ENCODE data around the gene SVIL. TPM values are rescaled to one million over a fixed set of nuclear protein-coding genes. Genes with fewer than 3 reads are reported as not detected.

Gene SVIL
- total and polyA plus RNA-seq, 4 experiments from 2014 or later: 1.1 to 31.2 (median 22.0) TPM

- Mint-ChIP-seq H3K4me1 (peaks cover 0 to 2% (median under 1%) of the 10 kb centered on the region in 4 donors), H3K9me3 (no peaks in the 10 kb centered on the region), H3K36me3 (peaks cover 42 to 43% of the 10 kb centered on the region in 2 donors), H3K27ac (no peak overlapping the region), H3K27me3 (no peaks in the 10 kb centered on the region), H3K4me3 (no peak overlapping the region)
- H3K4me1 ChIP-seq (ENCODE audit: insufficient read depth, low read length): no peaks in the 10 kb centered on the region
- CTCF ChIA-PET (ENCODE audit: partially characterized antibody): interaction anchor here (1.1 to 1.2 kb wide), 2 partner anchors 14 to 19 kb away, joined by 3 read pairs; no protein-coding TSS in a partner anchor
- intact Hi-C loops (cut with micrococcal nuclease): no loop called here
- no peaks in the 10 kb centered on the region for H3K36me3 ChIP-seq (ENCODE audit: insufficient read depth, low read length)
- no peak overlapping the region for H3K27ac ChIP-seq (ENCODE audit: low read depth, low read length)
- POLR2A ChIA-PET (ENCODE audit: partially characterized antibody): no interaction called here
- H3K9me3 ChIP-seq (ENCODE audit: control insufficient read depth in 1 of 2, low read length in 2 of 2): no peaks in the 10 kb centered on the region
- H3K4me3 ChIP-seq (ENCODE audit: low read length in 2 of 2): no peak overlapping the region
- no peaks in the 10 kb centered on the region for H3K27me3 ChIP-seq (ENCODE audit: insufficient read depth, low read length)
- no peak for DNase-seq
These were observed 210.8 kb downstream of the SVIL start for GRCh38 chr10:29424017-29424416.

- CTCF ChIA-PET (ENCODE audit: partially characterized antibody): interaction anchor here (1.1 to 1.5 kb wide), 4 partner anchors 9 to 35 kb away, joined by 3 to 4 read pairs (median 4); no protein-coding TSS in a partner anchor
- POLR2A ChIA-PET (ENCODE audit: partially characterized antibody): no interaction called here
- no peak overlapping the region for H3K27ac Mint-ChIP-seq
- no peaks in the 10 kb centered on the region for H3K9me3 Mint-ChIP-seq
- H3K27ac ChIP-seq (ENCODE audit: low read depth, low read length): no peak overlapping the region
- no peak overlapping the region for H3K4me3 Mint-ChIP-seq
- no peaks in the 10 kb centered on the region for H3K4me1 ChIP-seq (ENCODE audit: insufficient read depth, low read length)
- no peaks in the 10 kb centered on the region for H3K9me3 ChIP-seq (ENCODE audit: control insufficient read depth in 1 of 2, low read length in 2 of 2)
- no peaks in the 10 kb centered on the region for H3K36me3 ChIP-seq (ENCODE audit: insufficient read depth, low read length)
- peaks cover 0 to 7% (median 4%) of the 10 kb centered on the region in 4 donors for H3K4me1 Mint-ChIP-seq
- peaks cover 54 to 56% of the 10 kb centered on the region in 2 donors for H3K36me3 Mint-ChIP-seq
- no peaks in the 10 kb centered on the region for H3K27me3 Mint-ChIP-seq
- intact Hi-C loops (cut with micrococcal nuclease): no loop called here
- no peaks in the 10 kb centered on the region for H3K27me3 ChIP-seq (ENCODE audit: insufficient read depth, low read length)
- no peak overlapping the region for H3K4me3 ChIP-seq (ENCODE audit: low read length in 2 of 2)
- no peak for DNase-seq
These were observed 214.0 kb downstream of the SVIL start for GRCh38 chr10:29420744-29421143.

- H3K4me1 Mint-ChIP-seq: peaks cover 5 to 18% (median 15%) of the 10 kb centered on the region in 4 donors
- no peaks in the 10 kb centered on the region for H3K36me3 ChIP-seq (ENCODE audit: insufficient read depth, low read length)
- H3K4me3 Mint-ChIP-seq: no peak overlapping the region
- H3K4me3 ChIP-seq (ENCODE audit: low read length in 2 of 2): no peak overlapping the region
- no peak for DNase-seq
- H3K9me3 Mint-ChIP-seq: no peaks in the 10 kb centered on the region
- peaks cover 40 to 43% of the 10 kb centered on the region in 2 donors for H3K36me3 Mint-ChIP-seq
- ChIA-PET POLR2A (ENCODE audit: partially characterized antibody) (no interaction called here), CTCF (ENCODE audit: partially characterized antibody) (no interaction called here)
- no peaks in the 10 kb centered on the region for H3K27me3 ChIP-seq (ENCODE audit: insufficient read depth, low read length)
- H3K4me1 ChIP-seq (ENCODE audit: insufficient read depth, low read length): peaks cover 7% of the 10 kb centered on the region
- intact Hi-C loops (cut with micrococcal nuclease): no loop called here
- H3K27ac Mint-ChIP-seq: peak overlapping the region in 2 of 7 donors; percentile 19 to 22
- H3K27me3 Mint-ChIP-seq: no peaks in the 10 kb centered on the region
- no peaks in the 10 kb centered on the region for H3K9me3 ChIP-seq (ENCODE audit: control insufficient read depth in 1 of 2, low read length in 2 of 2)
- H3K27ac ChIP-seq (ENCODE audit: low read depth, low read length): no peak overlapping the region
These were observed 217.4 kb downstream of the SVIL start for GRCh38 chr10:29417324-29417723.

GRCh38 chr10:29415876-29416275 lies 218.9 kb downstream of the SVIL start:
- DNase-seq: no peak
- Histone ChIP-seq H3K4me3 (ENCODE audit: low read length in 2 of 2) (no peak overlapping the region), H3K9me3 (ENCODE audit: control insufficient read depth in 1 of 2, low read length in 2 of 2) (no peaks in the 10 kb centered on the region), H3K27ac (ENCODE audit: low read depth, low read length) (no peak overlapping the region), H3K27me3 (ENCODE audit: insufficient read depth, low read length) (no peaks in the 10 kb centered on the region), H3K4me1 (ENCODE audit: insufficient read depth, low read length) (peaks cover 15% of the 10 kb centered on the region), H3K36me3 (ENCODE audit: insufficient read depth, low read length) (no peaks in the 10 kb centered on the region)
- H3K9me3 Mint-ChIP-seq: no peaks in the 10 kb centered on the region
- intact Hi-C loops (cut with micrococcal nuclease): no loop called here
- peaks cover 25 to 30% of the 10 kb centered on the region in 2 donors for H3K36me3 Mint-ChIP-seq
- H3K27ac Mint-ChIP-seq: no peak overlapping the region
- peaks cover 16 to 20% (median 18%) of the 10 kb centered on the region in 4 donors for H3K4me1 Mint-ChIP-seq
- H3K27me3 Mint-ChIP-seq: no peaks in the 10 kb centered on the region
- ChIA-PET CTCF (ENCODE audit: partially characterized antibody) (no interaction called here), POLR2A (ENCODE audit: partially characterized antibody) (no interaction called here)
- no peak overlapping the region for H3K4me3 Mint-ChIP-seq

- H3K27ac Mint-ChIP-seq: peak overlapping the region in 1 of 7 donors; percentile 4
- no peak overlapping the region for H3K4me3 Mint-ChIP-seq
- no peak overlapping the region for H3K4me3 ChIP-seq (ENCODE audit: low read length in 2 of 2)
- no peaks in the 10 kb centered on the region for H3K27me3 ChIP-seq (ENCODE audit: insufficient read depth, low read length)
- H3K36me3 ChIP-seq (ENCODE audit: insufficient read depth, low read length): no peaks in the 10 kb centered on the region
- H3K9me3 ChIP-seq (ENCODE audit: control insufficient read depth in 1 of 2, low read length in 2 of 2): no peaks in the 10 kb centered on the region
- peaks cover 22 to 27% (median 23%) of the 10 kb centered on the region in 4 donors for H3K4me1 Mint-ChIP-seq
- H3K9me3 Mint-ChIP-seq: no peaks in the 10 kb centered on the region
- H3K36me3 Mint-ChIP-seq: peaks cover 15 to 22% of the 10 kb centered on the region in 2 donors
- no peak for DNase-seq
- no peak overlapping the region for H3K27ac ChIP-seq (ENCODE audit: low read depth, low read length)
- H3K4me1 ChIP-seq (ENCODE audit: insufficient read depth, low read length): peaks cover 15% of the 10 kb centered on the region
- no peaks in the 10 kb centered on the region for H3K27me3 Mint-ChIP-seq
- CTCF ChIA-PET (ENCODE audit: partially characterized antibody): no interaction called here
- POLR2A ChIA-PET (ENCODE audit: partially characterized antibody): no interaction called here
- intact Hi-C loops (cut with micrococcal nuclease): no loop called here
These were observed 220.3 kb downstream of the SVIL start for GRCh38 chr10:29414501-29414900.

- H3K27me3 ChIP-seq (ENCODE audit: insufficient read depth, low read length): no peaks in the 10 kb centered on the region
- Mint-ChIP-seq H3K9me3 (no peaks in the 10 kb centered on the region), H3K4me1 (peaks cover 23 to 38% (median 29%) of the 10 kb centered on the region in 4 donors), H3K27ac (no peak overlapping the region), H3K4me3 (no peak overlapping the region), H3K27me3 (no peaks in the 10 kb centered on the region), H3K36me3 (peaks cover 6 to 20% of the 10 kb centered on the region in 2 donors)
- POLR2A ChIA-PET (ENCODE audit: partially characterized antibody): no interaction called here
- no peaks in the 10 kb centered on the region for H3K36me3 ChIP-seq (ENCODE audit: insufficient read depth, low read length)
- intact Hi-C loops (cut with micrococcal nuclease): no loop called here
- no peak overlapping the region for H3K4me3 ChIP-seq (ENCODE audit: low read length in 2 of 2)
- no peaks in the 10 kb centered on the region for H3K9me3 ChIP-seq (ENCODE audit: control insufficient read depth in 1 of 2, low read length in 2 of 2)
- peaks cover 20% of the 10 kb centered on the region for H3K4me1 ChIP-seq (ENCODE audit: insufficient read depth, low read length)
- CTCF ChIA-PET (ENCODE audit: partially characterized antibody): interaction anchor here (0.8 to 1.0 kb wide), 2 partner anchors 26 to 36 kb away, joined by 3 read pairs; no protein-coding TSS in a partner anchor
- no peak overlapping the region for H3K27ac ChIP-seq (ENCODE audit: low read depth, low read length)
- no peak for DNase-seq
These were observed 222.3 kb downstream of the SVIL start for GRCh38 chr10:29412485-29412884.

GRCh38 chr10:29411666-29412315 lies 223.0 kb downstream of the SVIL start:
- intact Hi-C loops (cut with micrococcal nuclease): no loop called here
- Mint-ChIP-seq H3K4me1 (peaks cover 23 to 38% (median 29%) of the 10 kb centered on the region in 4 donors), H3K4me3 (peak overlapping the region in 1 of 8 donors; percentile 31), H3K27me3 (no peaks in the 10 kb centered on the region), H3K9me3 (no peaks in the 10 kb centered on the region), H3K27ac (no peak overlapping the region), H3K36me3 (peaks cover 0 to 15% of the 10 kb centered on the region in 2 donors)
- Histone ChIP-seq H3K27ac (ENCODE audit: low read depth, low read length) (no peak overlapping the region), H3K4me3 (ENCODE audit: low read length in 2 of 2) (no peak overlapping the region), H3K9me3 (ENCODE audit: control insufficient read depth in 1 of 2, low read length in 2 of 2) (no peaks in the 10 kb centered on the region), H3K36me3 (ENCODE audit: insufficient read depth, low read length) (no peaks in the 10 kb centered on the region), H3K27me3 (ENCODE audit: insufficient read depth, low read length) (no peaks in the 10 kb centered on the region), H3K4me1 (ENCODE audit: insufficient read depth, low read length) (peaks cover 20% of the 10 kb centered on the region)
- CTCF ChIA-PET (ENCODE audit: partially characterized antibody): interaction anchor here (0.8 to 1.1 kb wide), 2 partner anchors 25 to 36 kb away, joined by 3 to 4 read pairs; no protein-coding TSS in a partner anchor
- POLR2A ChIA-PET (ENCODE audit: partially characterized antibody): no interaction called here
- DNase-seq: no peak
